NK-92 (cell line): ENCODE measurements around the gene CLEC3B.
"Not testable (repeated sequence)": the region's sequence is repeated elsewhere in the genome, so short reads cannot be mapped to it uniquely, and the experiment has no call there.

Experiments used
- DNase-seq: peaks from one replicate; lab custom pipeline; 2025; ENCODE audit not compliant: unreplicated experiment; lab: John Stamatoyannopoulos, UW

CLEC3B gene

GRCh38 chr3:45026038-45026437, at the start of gene CLEC3B:
TSS of gene CLEC3B (plus strand) at chr3:45026303. CDS start at chr3:45026363, 60 bp downstream.
- DNase-seq: no peak

- no peak for DNase-seq
Measured at GRCh38 chr3:44981220-44981619, 44.9 kb upstream of the CLEC3B start.

- DNase-seq: no peak
Measured at GRCh38 chr3:44981751-44982150, 44.4 kb upstream of the CLEC3B start.

GRCh38 chr3:44982817-44983216, 43.3 kb upstream of the CLEC3B start:
- DNase-seq: no peak

- DNase-seq: no peak
Measured at GRCh38 chr3:44983484-44983941, 42.6 kb upstream of the CLEC3B start.

- DNase-seq: no peak
Measured at GRCh38 chr3:44984335-44984734, 41.8 kb upstream of the CLEC3B start.

GRCh38 chr3:44986330-44986729, 39.8 kb upstream of the CLEC3B start:
- not testable (repeated sequence) for DNase-seq

- no peak for DNase-seq
Measured at GRCh38 chr3:44987332-44987731, 38.8 kb upstream of the CLEC3B start.

GRCh38 chr3:44988073-44988472, 38.0 kb upstream of the CLEC3B start:
- no peak for DNase-seq

GRCh38 chr3:44989141-44989540, 37.0 kb upstream of the CLEC3B start:
- no peak for DNase-seq

- no peak for DNase-seq
Measured at GRCh38 chr3:44989636-44990373, 36.3 kb upstream of the CLEC3B start.

- DNase-seq: no peak
Measured at GRCh38 chr3:44991326-44991725, 34.8 kb upstream of the CLEC3B start.

GRCh38 chr3:44992555-44993470, 33.3 kb upstream of the CLEC3B start:
- DNase-seq: no peak

- DNase-seq: no peak
Measured at GRCh38 chr3:44993471-44994205, 32.5 kb upstream of the CLEC3B start.

GRCh38 chr3:44995142-44995770, 30.8 kb upstream of the CLEC3B start:
- DNase-seq: no peak

- no peak for DNase-seq
Measured at GRCh38 chr3:44996556-44996969, 29.5 kb upstream of the CLEC3B start.

- DNase-seq: no peak
Measured at GRCh38 chr3:44999782-45000181, 26.3 kb upstream of the CLEC3B start.

- DNase-seq: no peak
Measured at GRCh38 chr3:45000823-45001222, 25.3 kb upstream of the CLEC3B start.

GRCh38 chr3:45001738-45002137, 24.4 kb upstream of the CLEC3B start:
- no peak for DNase-seq

- DNase-seq: no peak
Measured at GRCh38 chr3:45002139-45002660, 23.9 kb upstream of the CLEC3B start.

GRCh38 chr3:45002720-45003119, 23.4 kb upstream of the CLEC3B start:
- DNase-seq: no peak
